WTC11 (cell line): ENCODE measurements around the gene RGS2.

Experiments
- ARID4B ChIP-seq: sonication (generic); formaldehyde crosslinking; IDR thresholded peaks from 2 replicates; pipeline ENCODE4 v1.8.0; 2023; ENCODE audit warnings: missing genetic modification reagents, mild to moderate bottlenecking, borderline replicate concordance
- CTCF ChIP-seq: fragments of 200-600 bp; IDR thresholded peaks from 2 replicates; pipeline ENCODE4 v1.8.0; 2022; ENCODE audit warnings: antibody characterized with exemption
- ERG ChIP-seq: fragments of 250-450 bp; sonication (Bioruptor Pico); IDR thresholded peaks from 2 replicates; pipeline ENCODE4 v1.8.0; 2021; ENCODE audit warnings: mild to moderate bottlenecking
- STAT6 ChIP-seq: sonication (generic); formaldehyde crosslinking; conservative IDR thresholded peaks from 2 replicates; pipeline ENCODE4 v1.8.1; 2023; ENCODE audit warnings: mild to moderate bottlenecking, low read depth, missing genetic modification reagents, moderate library complexity

- TF ChIP-seq ERG (CRISPR knock-in tag) (no peak), CTCF (peak; percentile 44; the same call in 1 of the 2 replicates), STAT6 (CRISPR knock-in tag) (no peak), ARID4B (CRISPR knock-in tag) (no peak)
These were observed 3.0 kb upstream of the RGS2 start for GRCh38 chr1:192805832-192806323.
